GM18520 (cell line): ENCODE data around the gene TMEM273.

ENCODE experiments used
- ATAC-seq: cut with Tn5 transposase; IDR thresholded peaks from one replicate; pipeline ENCODE4 v1.9.1; 2021; ENCODE audit not compliant: unreplicated experiment

The TMEM273 gene

GRCh38 chr10:49165821-49166483 is 22.2 kb downstream of the TMEM273 start:
- ATAC-seq, result no peak

GRCh38 chr10:49165259-49165658 is 22.9 kb downstream of the TMEM273 start:
- ATAC-seq, result no peak

- ATAC-seq, result no peak
Observed at GRCh38 chr10:49164559-49165188, 23.5 kb downstream of the TMEM273 start.

- ATAC-seq, result no peak
Observed at GRCh38 chr10:49163741-49164140, 24.4 kb downstream of the TMEM273 start.

- ATAC-seq, result no peak
Observed at GRCh38 chr10:49162761-49163310, 25.4 kb downstream of the TMEM273 start.

GRCh38 chr10:49162063-49162462 is 26.1 kb downstream of the TMEM273 start:
- no peak for ATAC-seq

- ATAC-seq, result no peak
Observed at GRCh38 chr10:49161411-49161997, 26.7 kb downstream of the TMEM273 start.

- no peak for ATAC-seq
Observed at GRCh38 chr10:49160814-49161213, 27.4 kb downstream of the TMEM273 start.

GRCh38 chr10:49160110-49160509 is 28.1 kb downstream of the TMEM273 start:
- no peak for ATAC-seq

- ATAC-seq, result no peak
Observed at GRCh38 chr10:49158915-49159314, 29.3 kb downstream of the TMEM273 start.

- no peak for ATAC-seq
Observed at GRCh38 chr10:49158404-49158803, 29.8 kb downstream of the TMEM273 start.

GRCh38 chr10:49157229-49157628 is 31.0 kb downstream of the TMEM273 start:
- ATAC-seq, result no peak

- ATAC-seq, result no peak
Observed at GRCh38 chr10:49154641-49155040, 33.5 kb downstream of the TMEM273 start.

GRCh38 chr10:49153971-49154370 is 34.2 kb downstream of the TMEM273 start:
- ATAC-seq, result no peak

GRCh38 chr10:49153115-49153514 is 35.1 kb downstream of the TMEM273 start:
- ATAC-seq, result no peak

- no peak for ATAC-seq
Observed at GRCh38 chr10:49152663-49153062, 35.5 kb downstream of the TMEM273 start.

- no peak for ATAC-seq
Observed at GRCh38 chr10:49152037-49152436, 36.2 kb downstream of the TMEM273 start.

- ATAC-seq, result no peak
Observed at GRCh38 chr10:49151481-49151880, 36.7 kb downstream of the TMEM273 start.

GRCh38 chr10:49151025-49151445 is 37.2 kb downstream of the TMEM273 start:
- ATAC-seq, result no peak

GRCh38 chr10:49150426-49150825 is 37.8 kb downstream of the TMEM273 start:
- no peak for ATAC-seq

- no peak for ATAC-seq
Observed at GRCh38 chr10:49149881-49150280, 38.3 kb downstream of the TMEM273 start.

- ATAC-seq, result no peak
Observed at GRCh38 chr10:49144058-49144720, 44.0 kb downstream of the TMEM273 start.
